22Rv1 (cell line): ENCODE measurements around the gene CHST6.

Experiments used
- H3K27ac ChIP-seq: fragments of 450-650 bp; 2 replicates; pipeline ENCODE4 v1.5.1; 2017
- CTCF ChIP-seq: fragments of 450-650 bp; IDR thresholded peaks from 2 replicates; pipeline ENCODE4 v1.5.1; 2017; ENCODE audit warnings: mild to moderate bottlenecking
- ZFX ChIP-seq: fragments of 450-650 bp; IDR thresholded peaks from 2 replicates; pipeline ENCODE4 v1.6.1; 2017; ENCODE audit warnings: antibody characterized with exemption, borderline replicate concordance

CHST6 gene

GRCh38 chr16:75486014-75486675, 9.1 kb downstream of the CHST6 start:
- TF ChIP-seq ZFX: no peak
- no peak for TF ChIP-seq CTCF
- no peak overlapping the region for H3K27ac ChIP-seq

GRCh38 chr16:75485230-75486013, 9.8 kb downstream of the CHST6 start:
- TF ChIP-seq CTCF (no peak), ZFX (no peak)
- H3K27ac ChIP-seq: no peak overlapping the region

- no peak for TF ChIP-seq CTCF
- TF ChIP-seq ZFX: no peak
- H3K27ac ChIP-seq: peak overlapping the region; percentile 43; the same call in 1 of the 2 replicates
Observed at GRCh38 chr16:75483222-75483621, 12.0 kb downstream of the CHST6 start.

GRCh38 chr16:75482434-75483205, 12.6 kb downstream of the CHST6 start:
- peak overlapping the region; percentile 43; the same call in 1 of the 2 replicates for H3K27ac ChIP-seq
- TF ChIP-seq ZFX: no peak
- TF ChIP-seq CTCF: no peak

GRCh38 chr16:75481475-75481874, 13.8 kb downstream of the CHST6 start:
- no peak; the same call in 1 of the 2 replicates for TF ChIP-seq CTCF
- TF ChIP-seq ZFX: no peak
- no peak overlapping the region for H3K27ac ChIP-seq

GRCh38 chr16:75479421-75479990, 15.7 kb downstream of the CHST6 start:
- no peak for TF ChIP-seq ZFX
- TF ChIP-seq CTCF: no peak
- H3K27ac ChIP-seq: no peak overlapping the region
